ENCODE results near the gene TTLL11. TPM values are rescaled to one million over a fixed set of nuclear protein-coding genes. Genes with fewer than 3 reads are reported as not detected.

Gene TTLL11
- polyA plus RNA-seq, 1 donor (not counting 4 experiments of a cell fraction or from before 2014, with no cell fraction given): 8.0 TPM

GRCh38 chr9:121956808-121957207 is 136.3 kb downstream of the TTLL11 start:
- dilution Hi-C loops (cut with MboI; ENCODE audit: extremely low pct_ligation_motif_present, low sequenced_read_pairs): no loop called here
- FAIRE-seq (no peak), DNase-seq (ENCODE audit: low read depth, low spot score) (no peak)
- H3K27me3 ChIP-seq (ENCODE audit: control insufficient read depth, extremely low read depth, insufficient read depth, low read length): no peaks in the 10 kb centered on the region
- no peaks in the 10 kb centered on the region for H4K20me1 ChIP-seq (ENCODE audit: control insufficient read depth, extremely low read depth, insufficient read depth, low read length)
- no peak overlapping the region for H2AFZ ChIP-seq (ENCODE audit: control insufficient read depth, low read length)
- peaks cover 78% of the 10 kb centered on the region for H3K79me2 ChIP-seq (ENCODE audit: control insufficient read depth, insufficient read depth, low read length)
- no peaks in the 10 kb centered on the region for H3K9me3 ChIP-seq (ENCODE audit: control insufficient read depth, low read depth, low read length)
- H3K9me1 ChIP-seq (ENCODE audit: control insufficient read depth, extremely low read depth, insufficient read depth, low read length): peaks cover 3% of the 10 kb centered on the region
- TF ChIP-seq EZH2 (IDR thresholded peaks at IDR 0.05; ENCODE audit: low read length): no peak
- TF ChIP-seq CTCF (optimal IDR thresholded peaks at IDR 0.05 in 1 of 3, IDR thresholded peaks at IDR 0.05 in 1 of 3, conservative IDR thresholded peaks at IDR 0.05 in 1 of 3; ENCODE audit: extremely low read depth in 1 of 3, insufficient read depth in 2 of 3, low read length in 3 of 3): no peak
- no peak overlapping the region for H3K27ac ChIP-seq (ENCODE audit: control insufficient read depth, insufficient read depth, low read length)
- H3K4me3 ChIP-seq (ENCODE audit: control insufficient read depth in 2 of 3, extremely low read depth in 1 of 3, insufficient read depth in 2 of 3, low read depth in 1 of 3, low read length in 3 of 3): no peak overlapping the region
- H3K4me1 ChIP-seq (ENCODE audit: control insufficient read depth, extremely low read depth, insufficient read depth, low read length): peaks cover 41% of the 10 kb centered on the region
- H3K4me2 ChIP-seq (ENCODE audit: control insufficient read depth, extremely low read depth, insufficient read depth, low read depth, low read length): no peak overlapping the region
- H3K9ac ChIP-seq (ENCODE audit: control insufficient read depth, extremely low read depth, insufficient read depth, low read length): no peak overlapping the region
- H3K36me3 ChIP-seq (ENCODE audit: control insufficient read depth in 2 of 2, extremely low read depth in 1 of 2, insufficient read depth in 2 of 2, low read length in 2 of 2): peaks cover 4 to 28% of the 10 kb centered on the region in 2 experiments

GRCh38 chr9:121955649-121956048 is 137.5 kb downstream of the TTLL11 start:
- H3K27me3 ChIP-seq (ENCODE audit: control insufficient read depth, extremely low read depth, insufficient read depth, low read length): no peaks in the 10 kb centered on the region
- no peak for FAIRE-seq

More at GRCh38 chr9:121955649-121956048, 137.5 kb downstream of the TTLL11 start:
- Histone ChIP-seq H3K4me1 (ENCODE audit: control insufficient read depth, extremely low read depth, insufficient read depth, low read length) (peaks cover 35% of the 10 kb centered on the region), H3K9me3 (ENCODE audit: control insufficient read depth, low read depth, low read length) (no peaks in the 10 kb centered on the region), H4K20me1 (ENCODE audit: control insufficient read depth, extremely low read depth, insufficient read depth, low read length) (no peaks in the 10 kb centered on the region), H3K9me1 (ENCODE audit: control insufficient read depth, extremely low read depth, insufficient read depth, low read length) (peaks cover 5% of the 10 kb centered on the region), H3K27ac (ENCODE audit: control insufficient read depth, insufficient read depth, low read length) (no peak overlapping the region), H3K36me3 (ENCODE audit: control insufficient read depth in 2 of 2, extremely low read depth in 1 of 2, insufficient read depth in 2 of 2, low read length in 2 of 2) (peaks cover 4 to 33% of the 10 kb centered on the region in 2 experiments), H3K4me2 (ENCODE audit: control insufficient read depth, extremely low read depth, insufficient read depth, low read depth, low read length) (no peak overlapping the region), H3K4me3 (ENCODE audit: control insufficient read depth in 2 of 3, extremely low read depth in 1 of 3, insufficient read depth in 2 of 3, low read depth in 1 of 3, low read length in 3 of 3) (no peak overlapping the region), H3K9ac (ENCODE audit: control insufficient read depth, extremely low read depth, insufficient read depth, low read length) (no peak overlapping the region), H3K79me2 (ENCODE audit: control insufficient read depth, insufficient read depth, low read length) (peaks cover 68% of the 10 kb centered on the region), H2AFZ (ENCODE audit: control insufficient read depth, low read length) (no peak overlapping the region)
- dilution Hi-C loops (cut with MboI; ENCODE audit: extremely low pct_ligation_motif_present, low sequenced_read_pairs): no loop called here
- TF ChIP-seq EZH2 (IDR thresholded peaks at IDR 0.05; ENCODE audit: low read length): no peak
- no peak for TF ChIP-seq CTCF (optimal IDR thresholded peaks at IDR 0.05 in 1 of 3, IDR thresholded peaks at IDR 0.05 in 1 of 3, conservative IDR thresholded peaks at IDR 0.05 in 1 of 3; ENCODE audit: extremely low read depth in 1 of 3, insufficient read depth in 2 of 3, low read length in 3 of 3)
- no peak for DNase-seq (ENCODE audit: low read depth, low spot score)

Measured in keratinocyte (primary cell).